Panc1 (cell line): ENCODE results near the gene DNASE2B. TPM values are rescaled to one million over a fixed set of nuclear protein-coding genes. Genes with fewer than 3 reads are reported as not detected.
A peak's percentile ranks its signal among the peaks of the same experiment; 100 is the strongest.

Experiments used
- ATAC-seq: fragments of 200-7000 bp; cut with Tn5 transposase; 2 replicates; pipeline ENCODE4 v1.9.1; 2020; ENCODE audit warnings: mild to moderate bottlenecking, moderate library complexity
- BruUV-seq: library from RNA; stranded (reverse); fragments of 400-500 nt; replicated peaks from 2 replicates; lab custom pipeline; 2021; lab: Mats Ljungman, UMichigan
- CTCF ChIA-PET: fragments of 300-600 bp; sonication (Branson Sonifier 250); formaldehyde crosslinking; loops from one replicate; lab custom pipeline; 2022; ENCODE audit warnings: antibody characterized with exemption; lab: Charles Lee
- POLR2A ChIA-PET: fragments of 300-600 bp; sonication (Branson Sonifier 250); formaldehyde crosslinking; loops from one replicate; lab custom pipeline; 2022; ENCODE audit warnings: antibody characterized with exemption; lab: Charles Lee
- DNase-seq: peaks from one replicate; pipeline ENCODE4 v3.0.0-alpha.2; 2010; ENCODE audit warnings: low read depth, low spot score
- H3K27ac ChIP-seq: 2 replicates; pipeline ENCODE4 v1.5.1; 2011; ENCODE audit warnings: mild to moderate bottlenecking, low read length, inconsistent platforms
- H3K27me3 ChIP-seq: fragments of 200-500 bp; sonication (Bioruptor generic); 2 replicates; pipeline ENCODE4 v1.6.0; 2014; ENCODE audit warnings: low read length, inconsistent platforms; ENCODE audit not compliant: control insufficient read depth, insufficient read depth
- H3K36me3 ChIP-seq: fragments of 200-500 bp; sonication (Bioruptor generic); 2 replicates; pipeline ENCODE4 v1.5.1; 2014; ENCODE audit warnings: inconsistent platforms, mild to moderate bottlenecking, low read length, moderate library complexity; ENCODE audit not compliant: control insufficient read depth, insufficient read depth
- H3K4me1 ChIP-seq: 2 replicates; pipeline ENCODE4 v1.5.1; 2011; ENCODE audit warnings: inconsistent platforms, mild to moderate bottlenecking, low read length, moderate library complexity; ENCODE audit not compliant: control insufficient read depth, insufficient read depth
- H3K4me3 ChIP-seq, 2 experiments: 2 replicates each; pipeline ENCODE4 v1.5.1; 2011 to 2012; ENCODE audit warnings: low read depth in 2 of 2, low read length in 2 of 2, mild to moderate bottlenecking in 2 of 2, inconsistent platforms in 1 of 2, moderate library complexity in 1 of 2
- H3K9me3 ChIP-seq: fragments of 200-500 bp; sonication (Bioruptor generic); 2 replicates; pipeline ENCODE4 v1.5.1; 2014; ENCODE audit warnings: low read depth, mild to moderate bottlenecking, inconsistent platforms, low read length, moderate library complexity; ENCODE audit not compliant: control insufficient read depth, insufficient read depth
- POLR2AphosphoS5 ChIP-seq: IDR thresholded peaks from 2 replicates; pipeline ENCODE4 v1.6.1; 2012; ENCODE audit warnings: mild to moderate bottlenecking, low read depth, low read length, moderate library complexity
- SIN3A ChIP-seq: IDR thresholded peaks from 2 replicates; pipeline ENCODE4 v1.6.1; 2012; ENCODE audit warnings: low read depth, mild to moderate bottlenecking, low read length, moderate library complexity, borderline replicate concordance; ENCODE audit not compliant: insufficient read depth
- TCF7L2 ChIP-seq: IDR thresholded peaks from 2 replicates; pipeline ENCODE4 v1.6.1; 2011; ENCODE audit warnings: mild to moderate bottlenecking, low read depth, low read length, inconsistent platforms
- in situ Hi-C: cut with HindIII; loops from 2 replicates; pipeline ENCODE4 v1.10.0; 2016; ENCODE audit warnings: low sequenced_read_pairs, low pct_unique_long_range_greater_than_20kb
- intact Hi-C: fragments of 100-400 bp; cut with micrococcal nuclease; formaldehyde crosslinking; loops from one replicate; pipeline ENCODE4 v1.10.0; 2022; ENCODE audit not compliant: unreplicated experiment
- total RNA-seq: library from RNA; stranded (reverse); gene quantifications from one replicate; pipeline ENCODE4 v1.2.1, GENCODE V29; 2021; ENCODE audit not compliant: unreplicated experiment
- TF ChIP-seq, protein P1 (sequence below): fragments of 450-650 bp; IDR thresholded peaks from 2 replicates; pipeline ENCODE4 v1.5.1; 2017; ENCODE audit warnings: mild to moderate bottlenecking
- TF ChIP-seq, protein P2 (sequence below), 2 experiments: IDR thresholded peaks; 2 replicates each; pipeline ENCODE4 v1.6.1; 2011 to 2012; ENCODE audit warnings: low read depth in 2 of 2, control low read depth in 1 of 2, low read length in 1 of 2, mild to moderate bottlenecking in 1 of 2, moderate library complexity in 1 of 2; ENCODE audit not compliant: insufficient read depth in 1 of 2

The DNASE2B gene
- total RNA-seq, 1 experiment from 2014 or later: not detected

DNA sequence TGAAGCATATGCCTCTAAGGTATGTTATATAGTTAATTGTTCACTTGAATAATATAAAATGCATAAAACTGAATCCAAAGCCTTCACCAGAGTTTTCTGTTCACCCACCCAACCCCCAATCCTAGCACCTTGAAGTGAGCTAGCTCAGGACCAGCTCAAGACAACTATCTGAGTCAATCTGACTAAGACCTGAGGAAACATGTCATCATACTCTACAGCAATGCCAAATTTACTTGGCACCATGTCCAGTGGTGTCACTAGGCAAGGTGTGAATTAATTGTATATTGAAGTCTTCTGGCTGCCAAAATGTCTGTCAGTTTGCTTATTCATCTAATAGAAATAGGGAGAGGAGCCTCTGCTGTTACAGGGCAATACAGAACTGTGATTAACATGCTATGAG is 3.8 kb downstream of the DNASE2B start:
- Histone ChIP-seq H3K4me1 (no peaks in the 10 kb centered on the region), H3K9me3 (no peaks in the 10 kb centered on the region; the same call in 1 of the 2 replicates), H3K27me3 (no peaks in the 10 kb centered on the region), H3K36me3 (no peaks in the 10 kb centered on the region), H3K27ac (no peak overlapping the region), H3K4me3 (no peak overlapping the region)
- in situ Hi-C loops: no loop called here
- ChIA-PET CTCF (no interaction called here), POLR2A (interaction anchor here (1.0 kb wide), 1 partner anchor 9 kb away, joined by 5 read pairs; no protein-coding TSS in a partner anchor)
- TF ChIP-seq, protein P1, sequence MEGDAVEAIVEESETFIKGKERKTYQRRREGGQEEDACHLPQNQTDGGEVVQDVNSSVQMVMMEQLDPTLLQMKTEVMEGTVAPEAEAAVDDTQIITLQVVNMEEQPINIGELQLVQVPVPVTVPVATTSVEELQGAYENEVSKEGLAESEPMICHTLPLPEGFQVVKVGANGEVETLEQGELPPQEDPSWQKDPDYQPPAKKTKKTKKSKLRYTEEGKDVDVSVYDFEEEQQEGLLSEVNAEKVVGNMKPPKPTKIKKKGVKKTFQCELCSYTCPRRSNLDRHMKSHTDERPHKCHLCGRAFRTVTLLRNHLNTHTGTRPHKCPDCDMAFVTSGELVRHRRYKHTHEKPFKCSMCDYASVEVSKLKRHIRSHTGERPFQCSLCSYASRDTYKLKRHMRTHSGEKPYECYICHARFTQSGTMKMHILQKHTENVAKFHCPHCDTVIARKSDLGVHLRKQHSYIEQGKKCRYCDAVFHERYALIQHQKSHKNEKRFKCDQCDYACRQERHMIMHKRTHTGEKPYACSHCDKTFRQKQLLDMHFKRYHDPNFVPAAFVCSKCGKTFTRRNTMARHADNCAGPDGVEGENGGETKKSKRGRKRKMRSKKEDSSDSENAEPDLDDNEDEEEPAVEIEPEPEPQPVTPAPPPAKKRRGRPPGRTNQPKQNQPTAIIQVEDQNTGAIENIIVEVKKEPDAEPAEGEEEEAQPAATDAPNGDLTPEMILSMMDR: no peak
- TF ChIP-seq TCF7L2 (no peak), SIN3A (no peak), POLR2AphosphoS5 (no peak)
- TF ChIP-seq, protein P2, sequence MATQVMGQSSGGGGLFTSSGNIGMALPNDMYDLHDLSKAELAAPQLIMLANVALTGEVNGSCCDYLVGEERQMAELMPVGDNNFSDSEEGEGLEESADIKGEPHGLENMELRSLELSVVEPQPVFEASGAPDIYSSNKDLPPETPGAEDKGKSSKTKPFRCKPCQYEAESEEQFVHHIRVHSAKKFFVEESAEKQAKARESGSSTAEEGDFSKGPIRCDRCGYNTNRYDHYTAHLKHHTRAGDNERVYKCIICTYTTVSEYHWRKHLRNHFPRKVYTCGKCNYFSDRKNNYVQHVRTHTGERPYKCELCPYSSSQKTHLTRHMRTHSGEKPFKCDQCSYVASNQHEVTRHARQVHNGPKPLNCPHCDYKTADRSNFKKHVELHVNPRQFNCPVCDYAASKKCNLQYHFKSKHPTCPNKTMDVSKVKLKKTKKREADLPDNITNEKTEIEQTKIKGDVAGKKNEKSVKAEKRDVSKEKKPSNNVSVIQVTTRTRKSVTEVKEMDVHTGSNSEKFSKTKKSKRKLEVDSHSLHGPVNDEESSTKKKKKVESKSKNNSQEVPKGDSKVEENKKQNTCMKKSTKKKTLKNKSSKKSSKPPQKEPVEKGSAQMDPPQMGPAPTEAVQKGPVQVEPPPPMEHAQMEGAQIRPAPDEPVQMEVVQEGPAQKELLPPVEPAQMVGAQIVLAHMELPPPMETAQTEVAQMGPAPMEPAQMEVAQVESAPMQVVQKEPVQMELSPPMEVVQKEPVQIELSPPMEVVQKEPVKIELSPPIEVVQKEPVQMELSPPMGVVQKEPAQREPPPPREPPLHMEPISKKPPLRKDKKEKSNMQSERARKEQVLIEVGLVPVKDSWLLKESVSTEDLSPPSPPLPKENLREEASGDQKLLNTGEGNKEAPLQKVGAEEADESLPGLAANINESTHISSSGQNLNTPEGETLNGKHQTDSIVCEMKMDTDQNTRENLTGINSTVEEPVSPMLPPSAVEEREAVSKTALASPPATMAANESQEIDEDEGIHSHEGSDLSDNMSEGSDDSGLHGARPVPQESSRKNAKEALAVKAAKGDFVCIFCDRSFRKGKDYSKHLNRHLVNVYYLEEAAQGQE (IDR thresholded peaks at IDR 0.05; ENCODE audit: insufficient read depth in 1 of 2, low read depth in 2 of 2, low read length in 1 of 2): no peak
- DNase-seq: peak; percentile 30
- intact Hi-C loops: no loop called here
- no TSS peak for BruUV-seq
- ATAC-seq: no peak

DNA sequence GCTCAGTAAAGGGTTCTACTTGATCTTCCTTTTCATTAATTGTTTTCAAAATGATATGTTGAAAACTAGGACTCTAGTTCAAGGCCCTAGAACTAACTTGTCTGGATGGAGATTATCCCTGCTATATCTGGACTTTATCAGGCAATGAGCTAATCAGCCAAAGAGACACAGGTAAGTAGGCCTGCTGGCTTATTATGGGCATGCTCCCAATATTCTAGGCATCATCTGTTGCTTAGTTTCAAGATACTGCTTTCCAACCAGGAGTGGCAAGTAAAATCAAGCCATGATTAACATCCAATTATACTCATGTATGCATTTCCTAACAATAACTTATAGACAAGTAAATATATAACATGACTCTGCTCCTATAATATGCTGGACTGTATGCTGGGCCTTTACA is 4.2 kb downstream of the DNASE2B start:
- no TSS peak for BruUV-seq
- no peaks in the 10 kb centered on the region for H3K27me3 ChIP-seq
- H3K27ac ChIP-seq: no peak overlapping the region
- no peaks in the 10 kb centered on the region for H3K36me3 ChIP-seq
- DNase-seq (no peak), ATAC-seq (no peak)
- TF ChIP-seq, protein P1: no peak
- no peak for TF ChIP-seq POLR2AphosphoS5
- H3K4me3 ChIP-seq: no peak overlapping the region
- in situ Hi-C loops (no loop called here), intact Hi-C loops (no loop called here)
- CTCF ChIA-PET: no interaction called here
- POLR2A ChIA-PET: no interaction called here
- H3K4me1 ChIP-seq: no peaks in the 10 kb centered on the region
- H3K9me3 ChIP-seq: no peaks in the 10 kb centered on the region; the same call in 1 of the 2 replicates
